DMS53 treated with DMSO at 0.1 percent for 48 hours (cell line): ENCODE data around the gene RASSF3.
"Not testable (repeated sequence)": the region's sequence is repeated elsewhere in the genome, so short reads cannot be mapped to it uniquely, and the experiment has no call there.

Source experiments
- DNase-seq: peaks from one replicate; lab custom pipeline; 2025; ENCODE audit not compliant: unreplicated experiment; lab: John Stamatoyannopoulos, UW

The RASSF3 gene

DNA sequence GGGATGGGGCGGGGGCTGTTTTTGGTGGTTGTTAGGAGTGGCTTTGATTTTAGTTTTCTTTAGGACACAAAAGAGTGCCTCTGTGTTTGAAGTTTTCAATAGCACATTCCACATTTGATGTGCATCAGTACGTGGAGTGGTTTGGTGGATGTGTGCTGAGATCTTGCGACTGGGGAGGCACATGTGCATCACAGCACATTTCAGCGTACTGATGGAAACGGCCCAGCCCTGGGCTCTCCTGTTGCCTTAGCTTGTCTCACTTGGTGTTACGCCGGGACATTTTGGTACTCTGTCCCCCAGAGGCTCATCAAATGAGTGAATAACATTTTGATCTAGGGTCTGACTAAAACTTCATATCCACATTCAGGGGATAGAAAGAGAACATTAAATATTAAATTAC, 78.4 kb downstream of the RASSF3 start:
- no peak for DNase-seq

DNA sequence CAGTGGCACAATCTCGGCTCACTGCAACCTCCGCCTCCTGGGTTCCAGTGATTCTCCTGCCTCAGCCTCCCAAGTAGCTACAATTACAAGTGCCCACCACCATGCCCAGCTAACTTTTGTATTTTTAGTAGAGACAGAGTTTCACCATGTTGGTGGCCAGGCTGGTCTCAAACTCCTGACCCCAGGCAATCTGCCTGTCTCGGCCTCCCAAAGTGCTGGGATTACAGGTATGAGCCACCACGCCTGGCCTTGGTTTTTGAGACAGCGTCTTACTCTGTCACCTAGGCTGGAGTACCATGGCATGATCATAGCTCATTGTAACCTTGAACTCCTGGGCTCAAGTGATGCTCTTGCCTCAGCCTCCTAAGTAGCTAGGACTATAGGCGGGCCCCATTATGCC, 79.9 kb downstream of the RASSF3 start:
- DNase-seq: not testable (repeated sequence)

DNA sequence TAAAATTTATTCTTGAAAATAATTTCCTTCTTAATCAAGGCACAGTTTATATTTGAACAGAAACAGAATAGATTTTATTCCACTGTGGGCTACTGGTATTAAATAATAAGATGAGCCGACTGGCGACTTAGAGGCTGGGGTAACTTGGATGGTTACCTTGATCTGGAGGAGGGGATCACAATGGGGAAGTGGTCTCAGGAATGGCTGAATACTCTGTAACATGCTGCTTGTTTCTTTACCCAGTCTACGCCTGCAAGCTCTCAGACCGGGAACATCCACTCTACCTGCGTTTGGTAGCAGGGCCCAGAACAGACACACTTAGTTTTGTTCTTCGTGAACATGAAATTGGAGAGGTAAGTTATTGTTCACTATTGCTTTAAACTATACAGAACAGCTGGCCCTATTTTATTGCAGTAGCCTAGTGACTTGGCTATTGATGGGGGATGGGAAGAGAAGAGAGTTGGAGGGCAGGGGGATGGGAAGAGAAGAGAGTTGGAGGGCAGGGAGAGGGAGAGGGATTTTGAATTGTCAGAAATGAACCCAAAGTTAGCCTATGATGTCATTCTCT, 81.0 kb downstream of the RASSF3 start:
- DNase-seq: peak; percentile 23

DNA sequence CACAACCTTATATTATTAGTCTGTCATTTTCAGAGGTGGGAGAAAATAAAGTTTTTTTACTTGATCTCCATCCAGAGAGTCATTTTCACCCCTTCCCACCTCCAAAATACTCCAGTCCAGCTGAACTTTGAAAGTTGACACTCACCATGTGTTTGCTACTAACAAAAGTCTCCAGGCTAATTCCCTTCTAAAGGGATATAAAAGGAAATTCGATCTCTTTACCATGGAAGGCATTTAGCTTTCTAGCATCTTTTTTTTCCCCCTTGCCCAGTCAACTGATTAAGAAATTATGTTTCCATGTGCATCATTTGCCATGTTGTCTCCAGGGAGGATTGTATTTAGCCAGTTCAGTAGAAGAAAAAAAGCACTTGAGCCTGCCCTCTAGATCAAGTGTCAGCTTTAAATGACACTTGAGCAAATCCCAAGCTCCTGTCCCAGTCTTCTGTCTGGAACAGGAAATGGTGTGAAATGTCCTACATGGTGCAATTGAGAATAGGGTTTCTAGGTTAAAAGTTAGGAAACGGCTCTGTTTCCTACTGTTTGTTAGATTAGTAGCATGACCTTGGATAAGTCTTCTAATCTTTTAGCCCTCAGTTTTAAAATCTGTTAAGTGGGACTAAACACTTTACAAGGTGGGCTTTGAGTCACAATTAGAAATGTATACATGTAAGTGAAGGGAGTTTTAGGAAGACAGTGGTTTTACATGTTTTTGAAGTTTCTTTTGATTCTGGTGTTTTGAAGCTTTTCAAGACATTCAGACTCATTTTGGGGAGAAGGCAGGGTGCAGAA, 81.7 kb downstream of the RASSF3 start:
- DNase-seq: peak; percentile 73

DNA sequence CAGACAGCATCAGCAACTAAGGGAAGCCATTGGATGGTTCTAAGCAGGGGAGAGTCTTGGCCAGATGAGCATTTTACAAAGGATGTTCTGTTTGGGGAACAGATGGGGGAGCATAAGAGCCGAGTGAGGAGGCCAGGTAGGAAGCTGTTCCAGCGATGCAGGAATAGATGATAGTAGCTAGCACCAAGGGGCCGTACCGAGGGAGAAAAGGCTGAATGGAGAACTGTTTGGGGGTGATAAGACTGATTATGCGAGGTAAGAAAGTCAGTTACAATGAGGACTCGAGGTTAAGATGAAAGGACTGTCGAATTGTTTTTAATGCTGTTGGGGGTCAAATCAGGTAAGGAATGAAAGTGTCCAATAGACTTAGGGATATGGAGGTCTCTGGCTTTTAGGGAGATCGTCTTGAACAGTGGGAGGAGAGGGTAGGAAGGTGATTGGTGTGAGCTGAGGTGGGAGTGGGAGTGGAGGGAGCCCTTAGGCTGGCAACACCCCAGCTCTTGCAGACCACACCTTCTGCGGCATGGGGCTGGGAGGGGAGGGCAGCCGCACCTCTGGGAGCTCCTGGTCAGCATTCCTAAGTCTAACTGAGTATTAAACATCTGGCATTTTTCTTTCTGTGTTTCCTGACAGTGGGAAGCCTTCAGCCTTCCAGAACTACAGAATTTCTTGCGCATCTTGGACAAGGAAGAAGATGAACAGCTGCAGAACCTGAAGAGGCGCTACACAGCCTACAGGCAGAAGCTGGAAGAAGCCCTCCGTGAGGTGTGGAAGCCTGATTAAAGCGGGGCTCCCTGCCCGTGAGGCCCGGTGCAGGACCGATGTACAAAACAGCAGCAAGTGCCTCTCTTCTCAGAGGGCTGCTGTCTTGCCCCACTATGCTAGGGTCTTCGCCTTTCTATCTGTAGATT, 84.1 kb downstream of the RASSF3 start:
- DNase-seq: no peak

DNA sequence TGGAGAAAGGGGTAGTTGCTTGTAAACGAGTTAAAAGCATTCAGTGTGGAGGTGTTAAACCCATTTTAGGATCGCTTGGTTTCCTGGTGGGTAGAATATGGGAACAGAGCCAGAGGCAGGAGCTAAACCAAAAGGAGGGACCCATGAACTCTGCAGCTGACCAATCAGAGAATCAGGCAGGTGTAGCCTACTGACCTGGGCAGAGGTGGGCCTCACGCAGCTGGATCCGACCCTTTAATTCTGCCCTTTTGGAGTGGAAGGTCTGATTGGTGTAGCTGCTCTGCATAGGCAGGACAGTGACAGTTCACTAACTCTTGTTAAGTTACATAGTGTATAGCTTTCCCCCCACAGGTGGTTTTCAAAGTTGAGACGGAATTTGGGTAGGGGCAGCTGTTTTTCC, 85.3 kb downstream of the RASSF3 start:
- DNase-seq: no peak

DNA sequence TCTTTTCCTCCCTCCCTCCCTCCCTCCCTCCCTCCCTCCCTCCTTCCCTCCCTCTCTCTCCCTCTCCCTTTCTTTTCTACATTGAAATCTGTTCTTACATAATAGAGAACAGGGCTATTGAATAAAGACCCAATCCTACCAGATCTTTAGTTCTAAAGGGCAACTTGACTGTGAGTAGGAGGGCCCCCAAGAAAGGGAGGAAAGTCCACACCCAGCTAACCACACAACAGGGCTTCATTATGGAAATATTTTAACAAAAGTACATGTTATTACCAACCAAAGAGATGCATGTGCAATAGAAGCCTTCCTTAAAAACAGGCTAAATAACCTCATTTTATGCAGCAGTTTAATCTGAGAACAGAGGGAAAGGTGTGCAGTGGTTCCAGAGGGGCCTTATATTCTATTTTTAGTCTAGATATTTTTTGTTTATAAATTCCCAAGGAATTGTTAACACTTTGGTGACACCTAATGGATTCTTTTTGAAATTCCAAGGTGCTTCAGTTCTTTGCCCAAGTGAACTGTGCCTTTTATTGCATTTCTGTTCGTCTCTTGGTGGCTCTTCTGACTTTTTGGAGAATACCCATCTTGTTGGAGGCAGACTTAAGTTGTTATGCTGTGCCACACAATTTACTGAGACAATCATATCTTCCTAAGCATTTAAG, 85.9 kb downstream of the RASSF3 start:
- peak; percentile 27 for DNase-seq

DNA sequence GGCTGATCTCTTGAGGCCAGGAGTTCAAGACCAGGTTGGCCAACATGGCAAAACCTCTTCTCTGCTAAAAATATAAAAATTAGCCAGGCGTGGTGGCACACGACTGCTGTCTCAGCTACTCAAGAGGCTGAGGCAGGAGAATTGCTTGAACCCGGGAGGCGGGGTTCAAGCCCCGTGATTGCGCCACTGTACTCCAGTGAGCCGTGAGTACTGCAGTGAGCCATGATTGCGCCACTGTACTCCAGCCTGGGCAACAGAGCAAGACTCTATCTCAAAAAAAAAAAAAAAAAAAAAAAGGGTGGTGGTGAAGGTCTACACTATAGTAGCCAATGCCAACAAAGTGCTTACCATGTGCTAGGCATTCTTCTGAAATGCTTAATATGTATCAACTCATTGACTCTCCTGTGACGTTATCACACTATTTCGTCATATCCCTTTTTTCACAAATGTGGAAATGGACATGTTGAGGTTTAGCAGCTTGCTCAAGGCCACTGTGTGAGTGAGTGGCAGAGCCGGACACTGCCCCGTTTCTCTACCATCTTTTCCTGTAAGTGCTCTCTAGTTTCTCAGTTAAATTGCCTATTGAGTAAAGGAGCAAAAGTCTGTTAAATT, 89.3 kb downstream of the RASSF3 start:
- no peak for DNase-seq

DNA sequence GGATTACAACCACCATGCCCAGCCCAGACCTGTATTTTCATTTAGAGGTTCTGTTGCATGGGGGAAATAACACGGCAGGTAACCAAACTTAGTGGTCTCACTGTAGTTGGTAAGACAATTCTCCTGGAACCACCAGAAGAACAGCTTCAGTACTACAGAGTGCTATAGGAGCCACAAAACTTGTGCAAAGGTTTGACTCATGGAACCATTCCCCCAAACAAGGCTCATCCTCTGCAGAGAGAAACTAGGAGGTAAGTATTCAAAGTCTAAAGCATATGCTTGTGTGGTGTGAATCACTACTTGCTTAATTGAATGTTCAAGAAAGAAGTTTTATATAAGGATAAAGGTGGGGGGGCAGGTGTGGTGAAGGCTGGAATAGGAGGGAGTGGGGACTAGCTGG, 90.2 kb downstream of the RASSF3 start:
- no peak for DNase-seq

DNA sequence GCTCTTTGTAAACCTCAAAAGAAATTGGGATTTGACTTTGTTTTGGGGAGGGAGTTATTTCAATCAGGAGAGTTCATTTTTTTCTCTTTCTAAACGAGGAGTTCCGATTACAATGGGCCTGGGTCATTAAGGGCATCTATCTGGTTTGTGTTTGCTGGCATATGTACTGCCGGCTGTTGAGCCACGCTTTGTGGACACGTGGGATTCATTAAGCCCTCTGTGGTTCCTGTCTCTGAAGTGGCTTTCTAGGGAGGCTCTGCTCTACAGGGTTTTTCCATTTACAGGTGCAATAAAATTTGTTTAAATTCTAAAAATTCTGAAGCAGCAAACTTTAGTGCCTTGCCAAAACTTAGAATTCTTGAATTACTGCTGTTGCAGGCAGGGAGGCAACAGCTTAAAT, 91.0 kb downstream of the RASSF3 start:
- no peak for DNase-seq

DNA sequence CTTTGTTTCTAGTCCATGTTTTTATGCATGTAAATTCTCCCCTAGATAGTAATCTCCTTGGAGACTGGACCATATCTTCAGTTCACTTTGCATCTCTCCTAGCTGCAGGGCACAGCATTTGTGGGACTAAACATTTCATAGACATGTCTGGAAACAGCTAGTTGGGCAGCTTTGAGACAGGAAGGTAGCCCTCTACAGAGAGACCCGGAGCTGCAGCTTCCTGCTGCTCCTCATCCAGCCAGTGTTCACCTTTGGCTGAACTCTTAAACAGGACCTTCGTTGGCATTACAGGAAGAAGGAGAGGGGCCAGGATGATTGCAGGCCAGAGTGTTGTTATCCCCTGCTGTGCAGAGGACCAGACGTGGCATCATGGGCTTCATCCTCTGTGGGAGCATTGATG, 96.0 kb downstream of the RASSF3 start:
- no peak for DNase-seq

DNA sequence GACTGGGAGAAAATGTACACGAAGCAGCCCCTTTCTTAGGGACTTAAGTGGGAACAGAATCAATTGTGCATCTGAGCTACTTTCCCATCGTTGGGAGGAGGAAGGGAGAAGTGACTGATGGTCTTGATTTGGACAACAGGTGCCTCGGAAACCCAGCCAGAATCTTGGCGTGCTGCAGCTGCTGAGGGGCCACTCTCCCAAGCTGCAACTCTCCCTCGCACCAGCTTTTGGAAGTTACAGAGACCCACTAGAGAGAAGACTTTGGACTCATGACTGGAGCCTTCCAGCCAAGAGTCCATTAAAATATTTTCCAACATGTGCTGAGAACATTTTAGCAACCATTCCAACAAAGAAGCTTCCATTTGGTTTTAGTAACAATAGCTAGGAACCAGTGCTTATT, 96.6 kb downstream of the RASSF3 start:
- DNase-seq: no peak

DNA sequence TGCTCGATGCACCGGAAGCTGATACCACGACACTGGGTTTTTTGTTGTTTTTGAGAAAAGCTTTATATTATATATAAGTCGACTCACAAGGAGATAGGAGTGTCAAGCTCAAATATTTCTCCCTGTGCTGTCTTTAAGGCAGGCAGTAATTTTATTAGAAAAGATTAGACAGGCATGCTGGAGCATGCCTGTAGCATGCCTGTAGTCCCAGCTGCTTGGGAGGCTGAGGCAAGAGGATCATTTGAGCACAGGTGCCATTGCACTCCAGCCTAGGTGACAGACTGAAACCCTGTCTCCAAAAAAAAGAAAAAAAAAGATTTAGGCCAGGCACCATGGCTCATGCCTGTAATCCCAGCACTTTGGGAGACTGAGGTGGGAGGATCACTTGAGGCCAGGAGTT, 97.1 kb downstream of the RASSF3 start:
- no peak for DNase-seq

DNA sequence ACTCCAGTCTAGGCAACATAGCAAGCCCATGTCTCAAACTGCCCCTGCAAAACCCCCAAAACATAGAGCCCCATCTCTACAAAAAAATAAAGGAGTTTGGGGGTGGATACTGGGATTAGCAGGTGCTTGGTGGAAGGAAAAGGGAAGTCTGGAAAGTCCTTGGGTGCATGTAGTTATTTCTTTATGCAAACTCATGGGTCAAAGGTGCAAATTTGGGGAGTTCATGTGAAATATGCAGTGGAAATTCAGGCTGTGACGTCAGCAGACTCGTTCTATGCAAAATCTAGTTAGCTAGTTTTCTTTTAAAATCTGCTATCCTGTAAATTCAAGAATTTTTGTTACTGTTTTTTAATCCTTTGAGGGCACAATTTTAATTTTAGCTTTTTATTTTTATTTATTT, 97.6 kb downstream of the RASSF3 start:
- no peak for DNase-seq

DNA sequence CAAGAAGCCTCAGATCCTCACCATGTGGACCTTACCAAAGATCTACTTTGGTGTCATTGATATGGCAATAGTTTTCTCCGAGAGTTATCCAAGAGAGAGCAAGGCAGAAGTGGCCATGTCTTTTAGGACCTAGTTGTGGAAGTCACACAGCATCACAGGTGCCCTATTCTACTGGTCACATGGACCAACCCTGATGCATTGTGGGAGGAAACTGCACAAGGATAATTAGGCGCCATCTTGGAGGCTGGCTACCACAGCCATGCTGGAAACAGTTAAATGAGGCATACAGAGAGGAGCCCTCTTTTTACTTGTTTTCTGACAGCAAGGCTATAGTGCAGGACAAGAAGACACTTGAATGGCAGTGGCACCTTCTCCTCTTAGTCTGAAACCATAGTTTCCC, 99.1 kb downstream of the RASSF3 start:
- no peak for DNase-seq

DNA sequence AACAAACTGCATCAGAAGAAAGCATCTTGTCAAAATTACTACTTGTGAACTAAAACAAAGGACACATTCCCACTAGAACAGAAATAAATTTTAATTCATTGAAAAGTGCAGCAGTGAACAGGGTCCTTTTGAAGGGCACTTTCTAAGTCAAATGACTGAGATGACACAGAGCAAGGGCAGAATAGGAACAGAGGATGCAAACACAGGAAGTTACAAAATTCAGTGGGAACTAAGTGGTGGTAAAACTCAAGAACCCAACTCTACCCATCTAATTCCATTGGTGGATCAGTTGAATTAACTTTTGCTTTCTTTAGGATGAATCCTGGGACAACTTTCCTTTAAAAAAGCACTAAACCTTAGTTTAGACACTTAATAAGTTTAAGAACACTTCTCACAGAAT, 103.1 kb downstream of the RASSF3 start:
- no peak for DNase-seq

DNA sequence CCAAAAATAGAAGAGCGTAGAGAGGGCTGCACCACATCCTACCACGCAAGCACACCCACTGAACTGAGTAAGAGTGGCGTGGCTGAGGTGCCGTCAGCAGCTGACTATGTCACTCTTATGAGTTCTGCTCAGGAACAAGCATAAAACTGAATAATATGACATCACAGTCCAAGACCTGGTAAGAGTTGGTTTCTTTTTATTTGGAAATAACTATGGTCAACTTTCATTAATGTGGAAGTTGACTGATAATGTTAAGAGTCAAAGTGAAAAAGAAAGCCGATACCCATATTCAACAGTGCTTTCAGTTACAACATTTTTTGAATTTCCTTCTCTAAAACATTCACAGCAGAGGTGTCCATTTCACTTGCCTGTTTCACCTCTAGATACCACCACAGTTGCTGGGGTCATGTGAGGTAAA, 104.3 kb downstream of the RASSF3 start:
- no peak for DNase-seq

DNA sequence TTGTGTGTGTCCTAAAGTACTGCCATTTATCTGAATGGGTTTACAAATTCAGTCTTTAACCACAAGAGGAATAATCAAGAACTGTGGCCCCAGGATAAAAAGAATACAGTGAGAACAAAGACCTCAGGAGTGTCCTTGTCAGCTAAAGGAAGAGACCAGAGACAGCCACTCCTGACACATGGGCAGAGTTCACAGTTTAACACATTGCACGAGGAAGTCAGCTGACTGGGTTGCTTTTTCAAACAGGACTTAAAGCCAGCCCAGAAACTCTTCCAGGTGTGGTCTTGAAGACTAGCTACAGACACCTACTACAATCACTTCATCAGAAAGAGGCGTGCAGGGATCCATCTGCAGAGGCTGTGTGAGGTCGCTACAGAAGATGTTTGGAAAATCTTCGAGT, 106.1 kb downstream of the RASSF3 start:
- no peak for DNase-seq

DNA sequence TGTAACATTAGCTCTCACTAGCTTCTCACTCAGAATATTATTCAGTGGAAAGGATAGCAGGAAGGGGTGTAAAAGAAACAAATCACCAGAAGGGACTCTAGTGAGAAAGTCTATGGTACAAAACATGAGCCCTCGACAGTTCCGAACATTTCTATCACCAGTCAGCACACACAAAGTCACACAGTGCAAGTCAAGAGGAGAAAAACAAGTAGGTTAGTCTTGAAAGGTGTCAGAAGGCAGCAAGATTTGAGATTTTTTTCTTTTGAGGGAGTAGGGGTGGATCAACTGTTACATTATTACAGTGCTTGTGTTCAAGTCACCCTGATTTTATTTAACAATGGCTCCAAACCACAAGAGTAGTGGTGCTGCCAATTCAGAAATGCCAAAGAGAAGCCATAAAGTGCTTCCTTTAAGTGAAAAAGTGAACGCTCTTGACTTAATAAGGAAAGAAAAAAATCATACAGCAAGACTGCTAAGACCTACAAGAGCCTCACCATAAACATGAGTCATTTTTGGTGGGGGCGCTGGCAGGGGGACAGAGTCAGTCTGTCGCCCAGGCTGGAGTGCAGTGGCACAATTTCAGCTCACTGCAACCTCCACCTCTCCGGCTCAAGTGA, 106.7 kb downstream of the RASSF3 start:
- no peak for DNase-seq

DNA sequence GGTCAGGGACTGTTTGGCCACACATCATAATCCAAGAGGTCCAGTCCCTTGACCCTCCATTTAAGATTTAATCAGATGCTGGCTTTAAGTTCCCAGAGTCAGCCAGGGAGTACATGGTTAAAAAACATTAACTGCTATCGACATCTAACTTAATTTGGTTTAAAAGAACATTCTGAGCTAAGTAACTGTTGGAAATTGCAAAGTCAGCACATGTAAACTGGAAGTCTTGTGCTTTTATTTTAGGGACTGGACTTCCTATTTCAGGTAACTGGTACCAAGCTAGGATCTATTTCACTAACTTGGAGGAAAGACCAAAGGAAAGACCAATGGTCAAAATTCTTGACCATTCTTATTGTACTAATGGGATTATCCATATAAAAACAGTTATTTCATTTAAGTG, 108.4 kb downstream of the RASSF3 start:
- no peak for DNase-seq

DNA sequence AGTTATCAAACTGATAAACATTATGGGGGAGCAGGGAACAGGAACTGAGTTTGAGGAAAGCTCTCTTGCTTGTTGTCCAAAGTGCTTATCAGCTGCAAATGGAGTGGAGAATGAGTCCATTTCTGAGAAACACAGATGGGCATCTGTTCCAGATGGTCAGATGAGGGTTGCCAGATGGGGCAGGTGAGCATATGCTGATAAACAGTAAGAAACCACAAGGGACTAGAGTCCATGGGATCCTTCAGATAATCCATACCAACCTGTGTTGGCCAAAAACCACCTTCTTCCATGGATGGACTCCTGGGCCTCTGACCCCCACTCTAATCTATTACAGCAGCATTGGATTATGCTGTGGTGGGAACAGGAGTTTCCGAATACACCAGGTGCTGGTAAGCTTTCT, 110.6 kb downstream of the RASSF3 start:
- DNase-seq: no peak
